BE2C (cell line): Measurements from ENCODE around the gene SCN2A.
A peak's percentile ranks its signal among the peaks of the same experiment; 100 is the strongest.

ENCODE experiments used
- DNase-seq: peaks from one replicate; pipeline ENCODE4 v3.0.0-alpha.2; 2020
- H3K27me3 ChIP-seq: fragments of 250-450 bp; sonication (Bioruptor Pico); 2 replicates; pipeline ENCODE4 v1.5.1; 2020; ENCODE audit warnings: mild to moderate bottlenecking
- H3K36me3 ChIP-seq: fragments of 250-450 bp; sonication (Bioruptor Pico); 2 replicates; pipeline ENCODE4 v1.5.1; 2020; ENCODE audit warnings: mild to moderate bottlenecking
- H3K4me1 ChIP-seq: fragments of 250-450 bp; sonication (Bioruptor Pico); 2 replicates; pipeline ENCODE4 v1.5.1; 2020
- H3K4me3 ChIP-seq: 2 replicates; pipeline ENCODE4 v1.5.1; 2011; ENCODE audit warnings: low read depth, low read length
- H3K9me3 ChIP-seq: fragments of 250-450 bp; sonication (Bioruptor Pico); 2 replicates; pipeline ENCODE4 v1.5.1; 2020
- CTCF ChIP-seq: IDR thresholded peaks from 2 replicates; pipeline ENCODE4 v1.5.1; 2012; ENCODE audit warnings: mild to moderate bottlenecking, low read depth, low read length

The SCN2A gene

GRCh38 chr2:165219481-165219880 lies 19.7 kb upstream of the SCN2A start:
- no peaks in the 10 kb centered on the region for H3K4me1 ChIP-seq
- H3K9me3 ChIP-seq = no peaks in the 10 kb centered on the region
- no peaks in the 10 kb centered on the region for H3K27me3 ChIP-seq
- TF ChIP-seq CTCF = no peak
- H3K36me3 ChIP-seq = no peaks in the 10 kb centered on the region
- no peak overlapping the region for H3K4me3 ChIP-seq
- no peak for DNase-seq

GRCh38 chr2:165224941-165225340 lies 14.3 kb upstream of the SCN2A start:
- H3K36me3 ChIP-seq = no peaks in the 10 kb centered on the region
- no peak for TF ChIP-seq CTCF
- no peak overlapping the region for H3K4me3 ChIP-seq
- H3K9me3 ChIP-seq = no peaks in the 10 kb centered on the region
- no peaks in the 10 kb centered on the region for H3K27me3 ChIP-seq
- DNase-seq = no peak
- no peaks in the 10 kb centered on the region for H3K4me1 ChIP-seq

- no peak overlapping the region for H3K4me3 ChIP-seq
- H3K27me3 ChIP-seq = no peaks in the 10 kb centered on the region
- no peak for TF ChIP-seq CTCF
- H3K4me1 ChIP-seq = no peaks in the 10 kb centered on the region
- DNase-seq = no peak
- H3K9me3 ChIP-seq = no peaks in the 10 kb centered on the region
- H3K36me3 ChIP-seq = no peaks in the 10 kb centered on the region
Observed at GRCh38 chr2:165227571-165227970, 11.6 kb upstream of the SCN2A start.

GRCh38 chr2:165237056-165237455 lies 2.2 kb upstream of the SCN2A start:
- no peaks in the 10 kb centered on the region for H3K27me3 ChIP-seq
- no peaks in the 10 kb centered on the region for H3K9me3 ChIP-seq
- H3K4me1 ChIP-seq = no peaks in the 10 kb centered on the region
- TF ChIP-seq CTCF = no peak
- no peak overlapping the region for H3K4me3 ChIP-seq
- no peaks in the 10 kb centered on the region for H3K36me3 ChIP-seq
- DNase-seq = no peak

GRCh38 chr2:165238295-165238694 lies 919 bp upstream of the SCN2A start:
- no peak overlapping the region for H3K4me3 ChIP-seq
- no peaks in the 10 kb centered on the region for H3K4me1 ChIP-seq
- DNase-seq = no peak
- H3K9me3 ChIP-seq = no peaks in the 10 kb centered on the region
- H3K27me3 ChIP-seq = no peaks in the 10 kb centered on the region
- H3K36me3 ChIP-seq = no peaks in the 10 kb centered on the region
- TF ChIP-seq CTCF = no peak

GRCh38 chr2:165239856-165240515 lies 772 bp downstream of the SCN2A start:
- H3K4me1 ChIP-seq = no peaks in the 10 kb centered on the region
- no peaks in the 10 kb centered on the region for H3K9me3 ChIP-seq
- no peak for TF ChIP-seq CTCF
- peak; percentile 17 for DNase-seq
- H3K4me3 ChIP-seq = peak overlapping the region; percentile 48
- no peaks in the 10 kb centered on the region for H3K36me3 ChIP-seq
- H3K27me3 ChIP-seq = no peaks in the 10 kb centered on the region
